ENCODE data around the gene PRKCB.

DNA sequence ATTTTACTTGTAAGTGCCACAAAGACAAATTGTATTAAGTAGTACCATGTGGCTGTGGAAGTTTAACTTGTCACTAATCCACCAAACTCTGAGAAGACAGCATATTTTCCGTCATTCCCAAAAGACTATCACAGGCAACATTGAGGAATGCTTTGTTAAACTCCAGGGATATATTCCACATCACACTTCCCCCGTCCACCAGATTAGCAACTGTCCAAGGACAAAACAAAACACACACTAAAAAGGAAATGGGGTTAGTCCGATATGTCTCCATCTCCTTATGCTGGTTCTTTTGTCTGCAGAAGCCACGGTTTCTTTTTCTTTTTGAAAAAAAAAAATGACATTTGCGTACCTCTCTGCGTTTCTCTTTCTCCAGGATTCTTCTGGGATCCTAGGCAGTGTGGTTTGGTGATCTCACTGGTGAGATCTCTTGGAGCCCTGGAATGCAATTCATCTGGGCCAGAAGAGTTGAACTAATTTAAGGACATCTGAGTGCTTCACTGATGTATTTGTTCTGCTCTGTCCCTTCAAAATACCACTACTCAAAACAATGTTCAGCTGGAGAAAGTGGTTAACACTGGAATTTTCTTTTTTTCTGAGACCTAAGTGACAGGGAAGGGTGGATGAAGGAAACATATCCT lies 40.6 kb downstream of the PRKCB start:
- TF ChIP-seq EZH2 (IDR thresholded peaks at IDR 0.05; ENCODE audit: borderline replicate concordance, insufficient read depth, low read length, poor library complexity, severe bottlenecking) = no peak
- TF ChIP-seq EP300 (conservative IDR thresholded peaks at IDR 0.05; ENCODE audit: poor library complexity, severe bottlenecking) = no peak
- TF ChIP-seq, protein P1, sequence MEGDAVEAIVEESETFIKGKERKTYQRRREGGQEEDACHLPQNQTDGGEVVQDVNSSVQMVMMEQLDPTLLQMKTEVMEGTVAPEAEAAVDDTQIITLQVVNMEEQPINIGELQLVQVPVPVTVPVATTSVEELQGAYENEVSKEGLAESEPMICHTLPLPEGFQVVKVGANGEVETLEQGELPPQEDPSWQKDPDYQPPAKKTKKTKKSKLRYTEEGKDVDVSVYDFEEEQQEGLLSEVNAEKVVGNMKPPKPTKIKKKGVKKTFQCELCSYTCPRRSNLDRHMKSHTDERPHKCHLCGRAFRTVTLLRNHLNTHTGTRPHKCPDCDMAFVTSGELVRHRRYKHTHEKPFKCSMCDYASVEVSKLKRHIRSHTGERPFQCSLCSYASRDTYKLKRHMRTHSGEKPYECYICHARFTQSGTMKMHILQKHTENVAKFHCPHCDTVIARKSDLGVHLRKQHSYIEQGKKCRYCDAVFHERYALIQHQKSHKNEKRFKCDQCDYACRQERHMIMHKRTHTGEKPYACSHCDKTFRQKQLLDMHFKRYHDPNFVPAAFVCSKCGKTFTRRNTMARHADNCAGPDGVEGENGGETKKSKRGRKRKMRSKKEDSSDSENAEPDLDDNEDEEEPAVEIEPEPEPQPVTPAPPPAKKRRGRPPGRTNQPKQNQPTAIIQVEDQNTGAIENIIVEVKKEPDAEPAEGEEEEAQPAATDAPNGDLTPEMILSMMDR (IDR thresholded peaks at IDR 0.05; ENCODE audit: poor library complexity, severe bottlenecking) = no peak
- TF ChIP-seq POLR2AphosphoS5 (IDR thresholded peaks at IDR 0.05) = no peak
- no peak for TF ChIP-seq MXI1 (conservative IDR thresholded peaks at IDR 0.05; ENCODE audit: poor library complexity, severe bottlenecking)
- TF ChIP-seq TAF1 (IDR thresholded peaks at IDR 0.05; ENCODE audit: low read depth) = no peak

All from neural cell (in vitro differentiated cells).